ENCODE data around the gene RHEX.

GRCh38 chr1:206115791-206116190 is 62.8 kb downstream of the RHEX start:
- TF ChIP-seq, protein P1, sequence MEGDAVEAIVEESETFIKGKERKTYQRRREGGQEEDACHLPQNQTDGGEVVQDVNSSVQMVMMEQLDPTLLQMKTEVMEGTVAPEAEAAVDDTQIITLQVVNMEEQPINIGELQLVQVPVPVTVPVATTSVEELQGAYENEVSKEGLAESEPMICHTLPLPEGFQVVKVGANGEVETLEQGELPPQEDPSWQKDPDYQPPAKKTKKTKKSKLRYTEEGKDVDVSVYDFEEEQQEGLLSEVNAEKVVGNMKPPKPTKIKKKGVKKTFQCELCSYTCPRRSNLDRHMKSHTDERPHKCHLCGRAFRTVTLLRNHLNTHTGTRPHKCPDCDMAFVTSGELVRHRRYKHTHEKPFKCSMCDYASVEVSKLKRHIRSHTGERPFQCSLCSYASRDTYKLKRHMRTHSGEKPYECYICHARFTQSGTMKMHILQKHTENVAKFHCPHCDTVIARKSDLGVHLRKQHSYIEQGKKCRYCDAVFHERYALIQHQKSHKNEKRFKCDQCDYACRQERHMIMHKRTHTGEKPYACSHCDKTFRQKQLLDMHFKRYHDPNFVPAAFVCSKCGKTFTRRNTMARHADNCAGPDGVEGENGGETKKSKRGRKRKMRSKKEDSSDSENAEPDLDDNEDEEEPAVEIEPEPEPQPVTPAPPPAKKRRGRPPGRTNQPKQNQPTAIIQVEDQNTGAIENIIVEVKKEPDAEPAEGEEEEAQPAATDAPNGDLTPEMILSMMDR (IDR thresholded peaks at IDR 0.05): no peak
- no peak for TF ChIP-seq POLR2AphosphoS5 (IDR thresholded peaks at IDR 0.05)
